Measurements from ENCODE around the gene NLRC5.

DNA sequence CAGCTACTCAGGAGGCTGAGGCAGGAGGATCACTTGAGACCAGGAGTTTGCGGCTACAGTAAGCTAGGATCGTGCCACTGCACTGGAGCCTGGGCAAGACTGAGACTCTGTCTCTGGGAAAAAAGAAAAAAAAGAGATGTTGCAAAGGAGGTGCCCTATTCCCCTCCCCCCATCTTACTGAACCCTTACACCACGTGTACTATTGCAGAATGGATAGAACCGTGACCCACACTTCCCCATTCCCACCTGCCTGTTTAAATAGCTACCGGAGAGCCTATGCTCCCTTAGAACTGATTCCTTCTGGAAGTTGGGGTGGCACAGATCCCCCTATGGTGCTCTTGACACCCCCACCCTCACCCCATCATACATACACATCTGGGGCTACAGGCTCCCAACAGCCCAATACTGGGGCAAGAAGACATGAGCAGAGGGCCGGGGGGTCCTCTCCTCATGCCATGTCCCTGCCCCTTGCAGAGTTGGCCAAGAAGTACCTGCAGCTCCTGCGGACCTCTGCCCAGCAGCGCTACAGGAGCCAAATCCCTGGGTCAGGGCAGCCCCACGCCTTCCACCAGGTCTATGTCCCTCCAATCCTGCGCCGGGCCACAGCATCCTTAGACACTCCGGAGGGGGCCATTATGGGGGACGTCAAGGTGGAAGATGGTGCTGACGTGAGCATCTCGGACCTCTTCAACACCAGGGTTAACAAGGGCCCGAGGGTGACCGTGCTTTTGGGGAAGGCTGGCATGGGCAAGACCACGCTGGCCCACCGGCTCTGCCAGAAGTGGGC is 35.7 kb downstream of the NLRC5 start:
- TF ChIP-seq, protein P1, sequence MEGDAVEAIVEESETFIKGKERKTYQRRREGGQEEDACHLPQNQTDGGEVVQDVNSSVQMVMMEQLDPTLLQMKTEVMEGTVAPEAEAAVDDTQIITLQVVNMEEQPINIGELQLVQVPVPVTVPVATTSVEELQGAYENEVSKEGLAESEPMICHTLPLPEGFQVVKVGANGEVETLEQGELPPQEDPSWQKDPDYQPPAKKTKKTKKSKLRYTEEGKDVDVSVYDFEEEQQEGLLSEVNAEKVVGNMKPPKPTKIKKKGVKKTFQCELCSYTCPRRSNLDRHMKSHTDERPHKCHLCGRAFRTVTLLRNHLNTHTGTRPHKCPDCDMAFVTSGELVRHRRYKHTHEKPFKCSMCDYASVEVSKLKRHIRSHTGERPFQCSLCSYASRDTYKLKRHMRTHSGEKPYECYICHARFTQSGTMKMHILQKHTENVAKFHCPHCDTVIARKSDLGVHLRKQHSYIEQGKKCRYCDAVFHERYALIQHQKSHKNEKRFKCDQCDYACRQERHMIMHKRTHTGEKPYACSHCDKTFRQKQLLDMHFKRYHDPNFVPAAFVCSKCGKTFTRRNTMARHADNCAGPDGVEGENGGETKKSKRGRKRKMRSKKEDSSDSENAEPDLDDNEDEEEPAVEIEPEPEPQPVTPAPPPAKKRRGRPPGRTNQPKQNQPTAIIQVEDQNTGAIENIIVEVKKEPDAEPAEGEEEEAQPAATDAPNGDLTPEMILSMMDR (IDR thresholded peaks at IDR 0.05; ENCODE audit: borderline replicate concordance, extremely low read depth, low read length, poor library complexity, severe bottlenecking), result no peak
- TF ChIP-seq EZH2 (IDR thresholded peaks at IDR 0.05; ENCODE audit: borderline replicate concordance, low read depth, low read length, severe bottlenecking), result no peak

Data from DND-41 (cell line).